ENCODE results near the gene C1orf50. TPM values are rescaled to one million over a fixed set of nuclear protein-coding genes. Genes with fewer than 3 reads are reported as not detected.

Gene C1orf50
- total RNA-seq, result 4.2 and 6.4 TPM in 2 replicates

DNA sequence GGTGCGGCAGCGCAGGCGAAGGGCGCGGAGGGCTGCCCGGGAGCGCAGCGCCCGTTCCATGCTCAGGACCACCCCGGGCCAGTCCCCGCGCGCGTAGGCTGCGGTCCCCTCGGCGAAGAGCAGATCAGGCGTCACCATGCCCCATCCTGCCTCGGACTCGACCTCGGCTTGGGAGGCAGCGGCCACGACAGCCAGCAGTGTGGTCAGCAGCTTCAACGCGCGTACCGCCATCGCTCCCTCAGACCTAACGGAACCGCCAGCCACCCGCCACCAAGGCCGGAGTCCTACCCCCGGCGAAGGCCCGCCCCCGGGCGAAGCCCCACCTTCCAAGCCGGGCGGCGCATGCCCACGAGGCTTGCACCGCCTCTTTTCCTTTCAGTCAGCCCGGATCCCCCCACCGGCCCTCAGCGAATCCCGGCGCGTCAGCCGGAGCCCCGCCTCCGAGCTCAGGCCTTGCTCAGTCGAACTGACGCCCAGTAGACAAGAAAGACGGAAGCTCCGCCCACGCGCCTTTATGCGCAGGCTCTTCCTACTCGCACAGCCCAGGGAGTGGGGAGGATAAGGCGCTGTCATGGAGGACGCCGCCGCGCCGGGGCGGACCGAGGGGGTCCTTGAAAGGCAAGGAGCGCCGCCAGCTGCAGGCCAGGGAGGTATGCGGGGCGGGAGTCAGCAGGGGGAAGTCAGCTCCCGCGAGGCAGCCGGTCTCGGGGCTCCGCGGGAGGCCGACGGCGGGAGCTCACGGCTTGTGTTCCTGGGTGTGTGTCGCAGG, at the start of gene C1orf50, which contains the start of gene P3H1:
Gene C1orf50, plus strand, starts transcription at position 509 of the 769 bp plus-strand sequence. Its CDS starts 63 bp downstream, at position 572.
Gene P3H1, minus strand, starts transcription at position 288 of the 769 bp plus-strand sequence. Its CDS starts 57 bp downstream, at position 231.

GRCh38 chr1:42739753-42740700, 27.0 kb upstream of the C1orf50 start, which contains the start of gene CLDN19:
Gene CLDN19, minus strand, starts transcription at chr1:42740236. Its CDS starts 173 bp downstream, at chr1:42740063.

DNA sequence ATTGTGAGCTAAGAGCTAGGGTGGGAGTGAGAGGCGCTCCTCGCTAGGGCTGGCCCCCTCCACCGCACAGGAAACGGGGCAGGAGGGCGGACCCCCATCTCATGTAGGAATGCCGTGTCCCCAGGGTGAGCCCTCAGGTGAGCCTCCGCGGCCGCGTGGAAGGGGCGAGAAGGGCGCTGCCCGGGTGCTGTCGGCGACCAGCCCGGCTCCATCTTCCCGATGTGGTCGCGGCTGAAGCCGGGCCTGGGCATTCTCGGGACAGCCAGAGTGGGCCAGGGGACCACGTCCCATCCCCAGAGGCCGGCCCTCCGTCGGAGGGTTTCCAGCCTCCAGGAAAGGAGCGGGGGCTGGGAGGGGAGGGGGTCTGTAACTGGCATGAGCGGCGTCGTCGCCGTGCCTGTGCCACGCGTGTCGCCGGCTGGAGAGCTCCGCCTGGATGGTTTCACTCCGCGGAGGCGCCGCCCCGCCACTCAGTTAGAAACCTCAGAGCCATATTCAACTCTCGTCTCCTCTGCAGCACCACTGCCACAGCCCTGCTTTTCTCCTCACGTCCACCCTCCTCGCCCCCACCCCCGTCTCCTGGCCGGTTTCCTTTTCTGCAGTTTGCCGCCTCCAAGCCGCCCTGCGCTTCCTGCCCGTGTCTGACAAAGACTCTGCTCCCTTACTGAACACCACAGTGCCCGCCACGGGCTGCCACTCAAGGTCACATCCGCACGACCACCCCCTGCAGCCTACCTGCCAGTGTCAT, 18.1 kb downstream of the C1orf50 start, which contains the start of gene TMEM269:
Gene TMEM269, plus strand, starts transcription at position 46 of the 748 bp plus-strand sequence. CDS start 4,903 bp downstream, outside the sequence.

GRCh38 chr1:42816585-42817439, 49.8 kb downstream of the C1orf50 start, which contains the start of the genes ERMAP and SVBP:
Gene ERMAP, plus strand, starts transcription at chr1:42817122. Its CDS starts 13,327 bp downstream, at chr1:42830449.
Gene SVBP, minus strand, starts transcription at chr1:42817397. Its CDS starts 853 bp downstream, at chr1:42816544.

Other genes with a start within 250 kb of the C1orf50 start
- gene PPIH, start 108.8 kb upstream of the C1orf50 start, total RNA-seq, result 59.0 and 89.4 TPM in 2 replicates
- gene YBX1, start 84.8 kb upstream of the C1orf50 start, total RNA-seq, result 911 and 1,172 TPM in 2 replicates
- gene CLDN19, start 27.0 kb upstream of the C1orf50 start, total RNA-seq, result not detected in 2 replicates
- 42.9 and 45.5 TPM in 2 replicates for gene P3H1, start 221 bp upstream of the C1orf50 start, total RNA-seq
- gene TMEM269, start 17.7 kb downstream of the C1orf50 start, total RNA-seq, result not detected in 2 replicates
- 5.5 and 11.2 TPM in 2 replicates for gene ERMAP, start 49.9 kb downstream of the C1orf50 start, total RNA-seq
- gene SVBP, start 50.1 kb downstream of the C1orf50 start, total RNA-seq, result 23.0 and 24.6 TPM in 2 replicates
- gene ZNF691, start 79.4 kb downstream of the C1orf50 start, total RNA-seq, result 6.0 and 6.2 TPM in 2 replicates
- 509 and 629 TPM in 2 replicates for gene SLC2A1, start 191.6 kb downstream of the C1orf50 start, total RNA-seq

Data from hair follicular keratinocyte (primary cell).